ENCODE measurements around the gene LRRC8D.

LRRC8D gene

DNA sequence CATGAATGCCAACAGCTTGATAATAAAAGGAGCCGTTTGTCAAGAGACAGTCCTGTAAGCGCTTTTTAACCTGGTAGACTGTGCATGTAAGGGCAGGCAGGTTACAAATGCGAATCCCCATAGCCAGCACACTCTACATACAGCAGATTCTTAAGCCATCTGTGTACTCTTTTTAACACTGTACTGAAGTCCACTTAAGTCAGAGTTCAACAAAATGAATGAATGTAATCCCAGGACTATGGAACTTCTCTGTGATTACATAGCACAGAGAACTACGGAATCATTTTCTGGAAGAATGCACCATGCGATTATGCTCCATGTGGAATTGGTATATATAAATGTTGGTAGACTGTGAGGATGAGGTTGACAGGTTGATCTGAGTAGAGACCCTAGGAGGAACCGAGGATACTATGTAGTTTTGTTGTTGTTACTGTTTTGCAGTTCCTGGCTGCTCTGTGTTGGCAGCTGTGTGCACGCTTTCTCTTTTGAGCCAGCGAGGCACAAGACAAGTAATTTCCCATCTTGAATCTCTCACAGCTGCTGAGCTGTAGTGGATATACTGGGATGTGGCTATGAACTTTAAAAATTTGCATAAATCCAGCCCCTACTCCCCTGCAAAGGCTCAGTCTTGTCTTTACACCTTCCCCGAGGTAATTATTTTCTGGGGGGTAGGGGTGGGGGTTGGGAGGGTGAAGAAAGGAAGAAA, 21.9 kb downstream of the LRRC8D start:
- DNase-seq (ENCODE audit: insufficient read length, low spot score) (no peak), FAIRE-seq (no peak)
- TF ChIP-seq, protein P1, sequence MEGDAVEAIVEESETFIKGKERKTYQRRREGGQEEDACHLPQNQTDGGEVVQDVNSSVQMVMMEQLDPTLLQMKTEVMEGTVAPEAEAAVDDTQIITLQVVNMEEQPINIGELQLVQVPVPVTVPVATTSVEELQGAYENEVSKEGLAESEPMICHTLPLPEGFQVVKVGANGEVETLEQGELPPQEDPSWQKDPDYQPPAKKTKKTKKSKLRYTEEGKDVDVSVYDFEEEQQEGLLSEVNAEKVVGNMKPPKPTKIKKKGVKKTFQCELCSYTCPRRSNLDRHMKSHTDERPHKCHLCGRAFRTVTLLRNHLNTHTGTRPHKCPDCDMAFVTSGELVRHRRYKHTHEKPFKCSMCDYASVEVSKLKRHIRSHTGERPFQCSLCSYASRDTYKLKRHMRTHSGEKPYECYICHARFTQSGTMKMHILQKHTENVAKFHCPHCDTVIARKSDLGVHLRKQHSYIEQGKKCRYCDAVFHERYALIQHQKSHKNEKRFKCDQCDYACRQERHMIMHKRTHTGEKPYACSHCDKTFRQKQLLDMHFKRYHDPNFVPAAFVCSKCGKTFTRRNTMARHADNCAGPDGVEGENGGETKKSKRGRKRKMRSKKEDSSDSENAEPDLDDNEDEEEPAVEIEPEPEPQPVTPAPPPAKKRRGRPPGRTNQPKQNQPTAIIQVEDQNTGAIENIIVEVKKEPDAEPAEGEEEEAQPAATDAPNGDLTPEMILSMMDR (IDR thresholded peaks at IDR 0.05; ENCODE audit: insufficient read depth, missing control alignments): no peak

DNA sequence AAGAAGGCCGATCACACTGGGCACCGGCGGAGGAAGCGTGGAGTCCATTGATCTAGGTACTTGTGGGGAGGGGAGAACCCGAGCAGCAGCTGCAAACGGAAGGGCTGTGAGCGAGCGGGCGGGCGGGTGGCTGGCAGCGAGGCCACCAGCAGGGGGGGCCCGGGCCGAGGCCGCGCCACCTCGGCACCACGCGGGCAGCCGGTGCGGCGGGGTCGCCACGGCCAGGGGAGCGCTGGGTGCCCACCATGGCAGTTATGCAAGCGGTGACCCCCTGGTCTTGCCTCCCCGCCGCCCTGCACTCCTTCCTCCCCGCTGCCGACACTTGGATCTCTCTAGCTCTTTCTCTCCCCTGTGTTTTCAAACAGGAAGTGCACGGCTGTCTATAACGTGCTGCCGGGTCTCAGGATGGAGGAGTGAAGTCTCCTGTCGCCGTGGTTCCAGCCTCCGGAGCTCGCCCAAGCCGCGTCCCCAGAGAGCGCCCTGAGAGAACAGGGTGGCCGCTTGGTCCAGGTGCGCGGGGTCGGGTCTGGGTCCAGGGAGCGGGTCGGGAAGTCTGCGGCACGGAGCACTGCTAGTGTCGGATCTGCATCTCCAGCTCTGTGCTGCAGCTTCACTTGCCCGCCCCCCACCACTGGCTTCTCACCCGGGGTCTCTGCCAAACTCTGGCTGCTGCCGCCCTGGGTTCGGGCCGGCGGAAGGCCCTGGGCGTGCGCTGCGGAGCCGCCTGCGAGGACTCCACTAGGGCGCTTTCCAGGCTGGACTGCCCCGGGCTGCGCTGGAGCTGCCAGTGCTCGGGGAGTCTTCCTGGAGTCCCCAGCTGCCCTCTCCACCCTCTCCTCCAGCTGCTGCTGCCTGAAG, 22.7 kb downstream of the LRRC8D start:
- no peak for FAIRE-seq
- DNase-seq (ENCODE audit: insufficient read length, low spot score): peak; percentile 41
- TF ChIP-seq, protein P1 (IDR thresholded peaks at IDR 0.05; ENCODE audit: insufficient read depth, missing control alignments): no peak

DNA sequence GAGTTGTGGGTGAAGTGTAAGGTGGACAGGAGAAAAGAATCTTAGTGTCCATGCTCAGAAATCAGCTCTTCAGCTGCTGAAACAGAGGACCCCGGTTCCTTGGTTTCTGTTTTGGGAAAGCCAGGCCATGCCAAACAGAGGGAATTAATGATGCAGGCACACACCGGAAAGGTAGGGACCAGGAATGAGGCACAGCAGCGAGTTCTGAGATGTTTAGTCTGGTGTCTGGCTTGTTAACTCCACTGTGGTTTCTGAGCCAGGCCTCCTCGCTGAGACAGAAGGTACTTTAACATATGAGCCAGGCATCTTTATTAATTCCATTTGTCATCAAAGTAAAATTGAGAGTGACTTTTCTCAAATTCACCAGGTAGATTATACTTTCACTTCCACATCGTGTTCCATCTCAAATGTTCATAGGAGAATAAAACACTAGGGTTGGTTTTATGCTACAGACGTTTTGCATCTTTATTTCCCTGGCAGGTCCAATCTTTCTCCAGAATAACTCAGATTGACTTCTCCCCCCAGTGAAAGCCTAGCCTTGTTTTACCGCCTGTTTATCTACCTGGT, 23.5 kb downstream of the LRRC8D start:
- DNase-seq (ENCODE audit: insufficient read length, low spot score): no peak
- FAIRE-seq: no peak
- TF ChIP-seq, protein P1 (IDR thresholded peaks at IDR 0.05; ENCODE audit: insufficient read depth, missing control alignments): no peak

DNA sequence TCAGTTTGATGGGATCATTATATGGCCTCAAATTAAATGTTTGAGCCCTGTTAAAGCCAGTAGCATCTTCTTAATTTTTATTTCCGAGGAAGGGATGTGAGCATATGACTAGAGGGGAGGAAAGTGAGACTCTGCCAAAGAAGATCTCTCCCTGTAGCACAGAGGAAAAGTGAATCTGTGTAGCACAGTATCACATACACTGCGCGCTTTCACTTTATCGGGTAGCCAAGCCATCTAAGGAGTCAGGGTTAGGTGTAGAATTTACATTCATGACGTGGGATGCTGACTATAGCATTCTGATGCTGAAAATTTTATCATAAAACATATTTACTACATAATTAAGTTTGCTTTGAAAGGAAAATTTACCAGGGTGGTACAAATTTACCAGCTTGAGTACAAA, 24.0 kb downstream of the LRRC8D start:
- DNase-seq (ENCODE audit: insufficient read length, low spot score): no peak
- TF ChIP-seq, protein P1 (IDR thresholded peaks at IDR 0.05; ENCODE audit: insufficient read depth, missing control alignments): no peak
- no peak for FAIRE-seq

DNA sequence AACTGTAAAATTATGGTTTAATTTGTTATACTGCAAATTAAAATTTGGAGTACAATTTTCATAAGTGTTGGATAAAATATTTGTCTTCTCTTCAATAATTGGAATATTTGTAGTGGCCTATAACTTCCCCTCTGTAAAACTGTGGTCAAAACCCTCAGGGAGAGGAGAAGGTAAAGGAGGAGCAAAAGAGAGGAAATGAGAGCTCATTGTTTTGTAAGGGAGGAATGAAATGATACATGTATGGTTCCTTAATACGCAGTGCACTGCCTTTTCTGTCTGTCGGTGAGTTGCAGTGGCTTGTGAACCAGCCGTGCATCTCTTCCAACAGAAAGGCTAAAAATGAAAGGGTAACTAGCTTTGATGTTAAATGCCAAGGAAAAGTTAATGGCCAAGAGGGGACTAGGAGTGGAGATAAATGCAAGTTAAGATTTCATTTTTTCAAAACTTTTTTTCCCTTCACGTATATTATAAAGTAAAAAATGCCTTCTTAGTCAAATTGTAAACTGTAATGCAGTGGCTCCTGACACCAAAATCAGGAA, 26.4 kb downstream of the LRRC8D start:
- DNase-seq (ENCODE audit: insufficient read length, low spot score) (no peak), FAIRE-seq (no peak)
- TF ChIP-seq, protein P1 (IDR thresholded peaks at IDR 0.05; ENCODE audit: insufficient read depth, missing control alignments): no peak

DNA sequence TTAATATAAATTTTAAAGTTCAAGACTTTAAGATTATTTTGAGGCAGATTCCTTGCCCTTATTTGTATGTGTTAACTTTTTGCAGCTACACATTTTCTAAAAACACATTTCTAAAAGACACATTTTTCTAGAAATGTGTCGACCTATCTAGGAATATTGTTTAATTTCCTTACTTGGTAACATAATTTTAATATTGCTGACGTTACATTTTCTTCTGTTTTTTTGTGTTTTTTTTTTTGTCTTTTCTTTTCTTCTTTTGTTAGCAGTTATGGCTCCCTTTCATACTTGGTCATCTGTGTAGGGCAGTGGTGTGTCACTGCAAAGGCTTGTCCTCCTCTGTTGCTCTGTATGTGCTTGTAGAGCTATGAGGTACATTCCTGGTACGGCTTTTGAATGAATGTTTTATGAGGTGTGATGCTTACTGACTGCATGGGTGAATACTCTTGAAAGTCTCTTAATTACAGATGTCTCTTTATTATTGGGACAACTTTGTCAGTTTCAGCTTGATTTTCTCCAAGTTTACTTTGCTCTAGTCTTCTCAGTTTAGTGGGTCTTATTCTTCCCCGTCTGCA, 30.1 kb downstream of the LRRC8D start:
- FAIRE-seq (no peak), DNase-seq (ENCODE audit: insufficient read length, low spot score) (no peak)
- TF ChIP-seq, protein P1 (IDR thresholded peaks at IDR 0.05; ENCODE audit: insufficient read depth, missing control alignments): no peak
